WTC11 (cell line): ENCODE data around the gene RCC2. TPM values are rescaled to one million over a fixed set of nuclear protein-coding genes. Genes with fewer than 3 reads are reported as not detected.

ENCODE experiments used
- ATAC-seq: fragments of 200-7000 bp; cut with Tn5 transposase; 2 replicates; pipeline ENCODE4 v1.10.0; 2021; ENCODE audit warnings: mild to moderate bottlenecking, moderate library complexity
- CTCF ChIA-PET: fragments of 300-600 bp; sonication (Branson Sonifier 250); formaldehyde crosslinking; loops from one replicate; lab custom pipeline; 2021; ENCODE audit warnings: antibody characterized with exemption; lab: Charles Lee
- POLR2A ChIA-PET: fragments of 350-600 bp; sonication (Branson Sonifier 250); formaldehyde crosslinking; loops from one replicate; lab custom pipeline; 2021; ENCODE audit warnings: antibody characterized with exemption; lab: Charles Lee
- DNase-seq: peaks from one replicate; pipeline ENCODE4 v3.0.0; 2021; ENCODE audit warnings: low spot score
- H3K27ac Mint-ChIP-seq: 2 replicates; pipeline ENCODE4 v1.8.0; 2021; ENCODE audit warnings: mixed read lengths
- H3K27me3 Mint-ChIP-seq: 2 replicates; pipeline ENCODE4 v1.8.0; 2021; ENCODE audit warnings: low read depth, mild to moderate bottlenecking, moderate library complexity, mixed read lengths
- H3K36me3 Mint-ChIP-seq: 2 replicates; pipeline ENCODE4 v1.8.0; 2021; ENCODE audit warnings: mixed read lengths
- H3K4me1 Mint-ChIP-seq: 2 replicates; pipeline ENCODE4 v1.8.0; 2022; ENCODE audit warnings: mixed read lengths
- H3K4me3 Mint-ChIP-seq: 2 replicates; pipeline ENCODE4 v1.8.0; 2021; ENCODE audit warnings: mild to moderate bottlenecking, moderate library complexity, mixed read lengths
- H3K9me3 Mint-ChIP-seq: 2 replicates; pipeline ENCODE4 v1.8.0; 2021; ENCODE audit warnings: mixed read lengths
- CDX4 ChIP-seq: fragments of 250-450 bp; sonication (Bioruptor Pico); IDR thresholded peaks from 2 replicates; pipeline ENCODE4 v1.9.0; 2021; ENCODE audit warnings: moderate library complexity, mild to moderate bottlenecking, inconsistent platforms, borderline replicate concordance
- CREM ChIP-seq: sonication (generic); formaldehyde crosslinking; IDR thresholded peaks from 2 replicates; pipeline ENCODE4 v1.8.1; 2022; ENCODE audit warnings: mild to moderate bottlenecking, missing genetic modification reagents, moderate library complexity
- ESRRA ChIP-seq: sonication (generic); formaldehyde crosslinking; IDR thresholded peaks from 2 replicates; pipeline ENCODE4 v1.8.1; 2022; ENCODE audit warnings: mild to moderate bottlenecking, missing genetic modification reagents, borderline replicate concordance
- FOXK1 ChIP-seq: sonication (generic); formaldehyde crosslinking; IDR thresholded peaks from 2 replicates; pipeline ENCODE4 v1.8.0; 2022; ENCODE audit warnings: mild to moderate bottlenecking, moderate library complexity, missing genetic modification reagents
- GABPB1 ChIP-seq: sonication (generic); formaldehyde crosslinking; IDR thresholded peaks from 2 replicates; pipeline ENCODE4 v1.8.1; 2023; ENCODE audit warnings: mild to moderate bottlenecking, missing genetic modification reagents
- MAX ChIP-seq: sonication (generic); formaldehyde crosslinking; IDR thresholded peaks from 2 replicates; pipeline ENCODE4 v1.8.0; 2022; ENCODE audit warnings: mild to moderate bottlenecking, missing genetic modification reagents
- NFE2L1 ChIP-seq: sonication (generic); formaldehyde crosslinking; IDR thresholded peaks from 2 replicates; pipeline ENCODE4 v1.8.1; 2023; ENCODE audit warnings: missing genetic modification reagents
- NFYB ChIP-seq: sonication (generic); formaldehyde crosslinking; conservative IDR thresholded peaks from 2 replicates; pipeline ENCODE4 v1.8.0; 2022; ENCODE audit warnings: low read depth, missing genetic modification reagents
- PRDM15 ChIP-seq: sonication (generic); formaldehyde crosslinking; IDR thresholded peaks from 2 replicates; pipeline ENCODE4 v1.8.0; 2022; ENCODE audit warnings: missing genetic modification reagents
- RELA ChIP-seq: sonication (generic); formaldehyde crosslinking; IDR thresholded peaks from 2 replicates; pipeline ENCODE4 v1.8.1; 2022; ENCODE audit warnings: missing genetic modification reagents, mild to moderate bottlenecking, borderline replicate concordance
- SMAD3 ChIP-seq: sonication (generic); formaldehyde crosslinking; IDR thresholded peaks from 2 replicates; pipeline ENCODE4 v1.8.0; 2022; ENCODE audit warnings: missing genetic modification reagents, mild to moderate bottlenecking, borderline replicate concordance
- SOX15 ChIP-seq: fragments of 250-450 bp; sonication (Bioruptor Pico); IDR thresholded peaks from 2 replicates; pipeline ENCODE4 v1.9.0; 2021; ENCODE audit warnings: mild to moderate bottlenecking
- TEAD1 ChIP-seq: sonication (generic); formaldehyde crosslinking; IDR thresholded peaks from 2 replicates; pipeline ENCODE4 v1.8.0; 2022; ENCODE audit warnings: mild to moderate bottlenecking, missing genetic modification reagents
- ZBTB21 ChIP-seq: sonication (generic); formaldehyde crosslinking; IDR thresholded peaks from 2 replicates; pipeline ENCODE4 v1.8.1; 2023; ENCODE audit warnings: mild to moderate bottlenecking, missing genetic modification reagents, borderline replicate concordance
- ZNF219 ChIP-seq: sonication (generic); formaldehyde crosslinking; IDR thresholded peaks from 2 replicates; pipeline ENCODE4 v1.8.0; 2023; ENCODE audit warnings: missing genetic modification reagents, mild to moderate bottlenecking, borderline replicate concordance
- ZNF281 ChIP-seq: sonication (generic); formaldehyde crosslinking; IDR thresholded peaks from 2 replicates; pipeline ENCODE4 v1.8.0; 2023; ENCODE audit warnings: mild to moderate bottlenecking, missing genetic modification reagents
- total RNA-seq: library from RNA; stranded (reverse); gene quantifications from 3 replicates; pipeline ENCODE4 v1.2.3, GENCODE V29; 2021

Gene RCC2
- total RNA-seq, 1 experiment from 2014 or later, result 377 TPM

- CTCF ChIA-PET, result interaction anchor here (0.6 to 3.4 kb wide), 14 partner anchors 9 to 393 kb away, joined by 3 to 19 read pairs (median 4); no protein-coding TSS in a partner anchor
Observed at GRCh38 chr1:17441265-17441992, 2.0 kb upstream of the RCC2 start.

GRCh38 chr1:17440827-17441168 is 1.3 kb upstream of the RCC2 start:
- Mint-ChIP-seq H3K27me3 (peaks cover 10% of the 10 kb centered on the region), H3K9me3 (no peaks in the 10 kb centered on the region), H3K4me1 (peaks cover 44% of the 10 kb centered on the region), H3K36me3 (peaks cover 17% of the 10 kb centered on the region), H3K27ac (peak overlapping the region; percentile 41; the same call in 1 of the 2 replicates), H3K4me3 (peak overlapping the region; percentile 77)
- no peak for TF ChIP-seq ZNF219
- ChIA-PET POLR2A (no interaction called here), CTCF (interaction anchor here (1.0 to 3.4 kb wide), 7 partner anchors 9 to 67 kb away, joined by 3 to 19 read pairs (median 3); no protein-coding TSS in a partner anchor)
- ATAC-seq (no peak), DNase-seq (no peak)

More at GRCh38 chr1:17441265-17441992, 2.0 kb upstream of the RCC2 start:
- peak overlapping the region; percentile 77 for H3K4me3 Mint-ChIP-seq
- peaks cover 13% of the 10 kb centered on the region for H3K36me3 Mint-ChIP-seq
- H3K27me3 Mint-ChIP-seq, result peaks cover 10% of the 10 kb centered on the region
- ATAC-seq (no peak), DNase-seq (no peak)
- no peaks in the 10 kb centered on the region for H3K9me3 Mint-ChIP-seq
- POLR2A ChIA-PET, result interaction anchor here (0.6 kb wide), 1 partner anchor 42 kb away, joined by 3 read pairs; no protein-coding TSS in a partner anchor
- peak overlapping the region; percentile 79 for H3K27ac Mint-ChIP-seq
- TF ChIP-seq MAX (peak; percentile 43), GABPB1 (CRISPR knock-in tag) (peak; percentile 98), PRDM15 (peak; percentile 83), FOXK1 (CRISPR knock-in tag) (0 out of 2 replicates have a peak, but pooled peaks have one; percentile 37), NFE2L1 (no peak)
- H3K4me1 Mint-ChIP-seq, result peaks cover 42% of the 10 kb centered on the region

GRCh38 chr1:17440074-17440826 is 773 bp upstream of the RCC2 start:
- Mint-ChIP-seq H3K36me3 (peaks cover 23% of the 10 kb centered on the region), H3K4me3 (peak overlapping the region; percentile 77), H3K27ac (peak overlapping the region; percentile 37), H3K4me1 (peaks cover 49% of the 10 kb centered on the region), H3K9me3 (no peaks in the 10 kb centered on the region), H3K27me3 (peaks cover 10% of the 10 kb centered on the region)
- DNase-seq (no peak), ATAC-seq (no peak)
- ChIA-PET POLR2A (interaction anchor here (0.7 to 1.7 kb wide), 3 partner anchors 30 to 1658 kb away, joined by 3 to 6 read pairs (median 4); no protein-coding TSS in a partner anchor), CTCF (interaction anchor here (0.8 to 3.4 kb wide), 14 partner anchors 8 to 104 kb away, joined by 3 to 19 read pairs (median 4); no protein-coding TSS in a partner anchor)
- TF ChIP-seq GABPB1 (CRISPR knock-in tag) (0 out of 2 replicates have a peak, but pooled peaks have one; percentile 31), NFYB (no peak), TEAD1 (CRISPR knock-in tag) (no peak), RELA (CRISPR knock-in tag) (no peak)

- peaks cover 10% of the 10 kb centered on the region for H3K27me3 Mint-ChIP-seq
- H3K27ac Mint-ChIP-seq, result peak overlapping the region; percentile 97
- CTCF ChIA-PET, result interaction anchor here (0.6 to 3.4 kb wide), 10 partner anchors 9 to 61 kb away, joined by 3 to 19 read pairs (median 4); no protein-coding TSS in a partner anchor
- H3K4me1 Mint-ChIP-seq, result peaks cover 65% of the 10 kb centered on the region
- peak overlapping the region; percentile 98 for H3K4me3 Mint-ChIP-seq
- ATAC-seq (peak; percentile 13), DNase-seq (peak; percentile 65)
- H3K36me3 Mint-ChIP-seq, result peaks cover 37% of the 10 kb centered on the region
- POLR2A ChIA-PET, result interaction anchor here (0.6 to 1.7 kb wide), 5 partner anchors 32 to 1595 kb away, joined by 3 to 6 read pairs (median 4); no protein-coding TSS in a partner anchor
- no peaks in the 10 kb centered on the region for H3K9me3 Mint-ChIP-seq
- TF ChIP-seq ESRRA (no peak), TEAD1 (CRISPR knock-in tag) (0 out of 2 replicates have a peak, but pooled peaks have one; percentile 46), ZNF281 (peak; percentile 92), CREM (CRISPR knock-in tag) (peak; percentile 81), SOX15 (CRISPR knock-in tag) (no peak), ZBTB21 (no peak), SMAD3 (CRISPR knock-in tag) (0 out of 2 replicates have a peak, but pooled peaks have one; percentile 22), CDX4 (no peak)
Observed at GRCh38 chr1:17438318-17439249, 893 bp downstream of the RCC2 start.
